ENCODE results near the gene PIK3CB.

GRCh38 chr3:138827222-138827621, 7.5 kb downstream of the PIK3CB start:
- TF ChIP-seq CTCF (conservative IDR thresholded peaks at IDR 0.05) (no peak), ZFX (IDR thresholded peaks at IDR 0.05) (no peak)
